Neural progenitor cell (in vitro differentiated cells): ENCODE data around the gene DIRAS1. TPM values are rescaled to one million over a fixed set of nuclear protein-coding genes. Genes with fewer than 3 reads are reported as not detected.

Experiments used
- DNase-seq: peaks from one replicate; pipeline ENCODE4 v3.0.0-alpha.2; 2016; ENCODE audit warnings: low spot score
- H2AFZ ChIP-seq: fragments of 200-600 bp; sonication (generic); replicated peaks from 2 replicates; pipeline ENCODE4 v1.6.1; 2016; ENCODE audit warnings: antibody characterized with exemption
- H3F3A ChIP-seq: fragments of 200-600 bp; sonication (generic); 2 replicates; pipeline ENCODE4 v1.6.1; 2016; ENCODE audit warnings: antibody characterized with exemption, low read depth
- H3K27ac ChIP-seq: fragments of 200-600 bp; sonication (generic); 2 replicates; pipeline ENCODE4 v1.5.1; 2016; ENCODE audit warnings: mild to moderate bottlenecking
- H3K27me3 ChIP-seq: fragments of 200-600 bp; sonication (generic); 2 replicates; pipeline ENCODE4 v1.6.1; 2016; ENCODE audit warnings: mild to moderate bottlenecking, moderate library complexity
- H3K36me3 ChIP-seq: fragments of 200-600 bp; sonication (generic); 2 replicates; pipeline ENCODE4 v1.5.1; 2016
- H3K4me1 ChIP-seq: fragments of 200-600 bp; sonication (generic); 2 replicates; pipeline ENCODE4 v1.6.1; 2016; ENCODE audit warnings: mixed run types
- H3K4me2 ChIP-seq: fragments of 200-600 bp; sonication (generic); 2 replicates; pipeline ENCODE4 v1.6.1; 2016
- H3K4me3 ChIP-seq: fragments of 200-600 bp; sonication (generic); 2 replicates; pipeline ENCODE4 v1.5.1; 2016
- H3K79me2 ChIP-seq: fragments of 200-600 bp; sonication (generic); 2 replicates; pipeline ENCODE4 v1.6.1; 2016; ENCODE audit warnings: low read depth
- H3K9ac ChIP-seq: fragments of 200-600 bp; sonication (generic); 2 replicates; pipeline ENCODE4 v1.6.1; 2016
- H3K9me3 ChIP-seq: fragments of 200-600 bp; sonication (generic); 2 replicates; pipeline ENCODE4 v1.5.1; 2016; ENCODE audit warnings: low read depth
- H4K20me1 ChIP-seq: fragments of 200-600 bp; sonication (generic); 2 replicates; pipeline ENCODE4 v1.6.1; 2016; ENCODE audit warnings: low read depth
- H3K27ac Mint-ChIP-seq: 3 replicates; pipeline ENCODE4 v1.8.0; 2021; ENCODE audit warnings: mixed read lengths
- H3K27me3 Mint-ChIP-seq: 2 replicates; pipeline ENCODE4 v1.8.0; 2022; ENCODE audit warnings: low read depth, mild to moderate bottlenecking, inconsistent platforms, moderate library complexity, mixed read lengths; ENCODE audit not compliant: insufficient read depth
- H3K36me3 Mint-ChIP-seq: 3 replicates; pipeline ENCODE4 v1.8.0; 2021; ENCODE audit warnings: mixed read lengths
- H3K4me1 Mint-ChIP-seq: 3 replicates; pipeline ENCODE4 v1.8.0; 2021; ENCODE audit warnings: mixed read lengths
- H3K4me3 Mint-ChIP-seq: 3 replicates; pipeline ENCODE4 v1.8.0; 2021; ENCODE audit warnings: mild to moderate bottlenecking, moderate library complexity, mixed read lengths
- H3K9me3 Mint-ChIP-seq: 3 replicates; pipeline ENCODE4 v1.8.0; 2020; ENCODE audit warnings: mixed read lengths
- CTCF ChIP-seq: fragments of 200-600 bp; sonication (generic); IDR thresholded peaks from 2 replicates; pipeline ENCODE4 v1.5.1; 2017; ENCODE audit warnings: antibody characterized with exemption, mild to moderate bottlenecking
- EZH2 ChIP-seq: fragments of 200-600 bp; sonication (generic); IDR thresholded peaks from 2 replicates; pipeline ENCODE4 v1.6.1; 2017; ENCODE audit warnings: antibody characterized with exemption, mild to moderate bottlenecking, moderate library complexity
- EZH2phosphoT487 ChIP-seq: fragments of 200-600 bp; sonication (generic); IDR thresholded peaks from 2 replicates; pipeline ENCODE4 v1.6.1; 2017; ENCODE audit warnings: antibody characterized with exemption
- total RNA-seq: library from RNA; depleted of rRNA; stranded (reverse); fragments of >200 nt; gene quantifications from 2 replicates; pipeline ENCODE4 v1.2.3, GENCODE V29; 2015; ENCODE audit warnings: low replicate concordance

DIRAS1 gene
- total RNA-seq, 1 donor from 2014 or later, result 2.7 TPM

GRCh38 chr19:2711875-2712205, 9.3 kb downstream of the DIRAS1 start:
- Mint-ChIP-seq H3K36me3 (peaks cover 12% of the 10 kb centered on the region), H3K4me1 (no peaks in the 10 kb centered on the region), H3K27me3 (peaks cover 8% of the 10 kb centered on the region), H3K27ac (no peak overlapping the region), H3K9me3 (peaks cover 11% of the 10 kb centered on the region), H3K4me3 (no peak overlapping the region)
- no peaks in the 10 kb centered on the region for H3F3A ChIP-seq
- no peaks in the 10 kb centered on the region for H3K36me3 ChIP-seq
- no peak for DNase-seq
- no peaks in the 10 kb centered on the region for H4K20me1 ChIP-seq
- H3K9me3 ChIP-seq, result no peaks in the 10 kb centered on the region
- H3K9ac ChIP-seq, result no peak overlapping the region
- no peak for TF ChIP-seq EZH2
- no peak overlapping the region for H3K4me3 ChIP-seq
- H3K4me2 ChIP-seq, result no peak overlapping the region
- H3K27ac ChIP-seq, result no peak overlapping the region
- no peaks in the 10 kb centered on the region for H3K79me2 ChIP-seq
- peaks cover 4% of the 10 kb centered on the region for H3K27me3 ChIP-seq
- H3K4me1 ChIP-seq, result no peaks in the 10 kb centered on the region
- no peak overlapping the region for H2AFZ ChIP-seq

- no peak for TF ChIP-seq EZH2
- H3K4me3 ChIP-seq, result no peak overlapping the region
- H3K27ac Mint-ChIP-seq, result no peak overlapping the region
Measured at GRCh38 chr19:2711172-2711874, 9.8 kb downstream of the DIRAS1 start.

GRCh38 chr19:2706251-2706650, 14.9 kb downstream of the DIRAS1 start:
- Histone ChIP-seq H3K27ac (no peak overlapping the region), H3K9me3 (no peaks in the 10 kb centered on the region), H3K36me3 (no peaks in the 10 kb centered on the region), H3K4me2 (no peak overlapping the region), H3F3A (peaks cover 13% of the 10 kb centered on the region), H3K4me1 (peaks cover 4% of the 10 kb centered on the region), H3K4me3 (no peak overlapping the region), H3K79me2 (no peaks in the 10 kb centered on the region), H3K27me3 (peaks cover 14% of the 10 kb centered on the region), H3K9ac (no peak overlapping the region), H2AFZ (no peak overlapping the region), H4K20me1 (peaks cover 2% of the 10 kb centered on the region)
- peaks cover 19% of the 10 kb centered on the region for H3K27me3 Mint-ChIP-seq
- H3K4me1 Mint-ChIP-seq, result peaks cover 8% of the 10 kb centered on the region
- H3K4me3 Mint-ChIP-seq, result no peak overlapping the region
- DNase-seq, result no peak
- no peaks in the 10 kb centered on the region for H3K9me3 Mint-ChIP-seq
- no peaks in the 10 kb centered on the region for H3K36me3 Mint-ChIP-seq
- TF ChIP-seq CTCF, result no peak
- no peak for TF ChIP-seq EZH2phosphoT487
- no peak for TF ChIP-seq EZH2
- H3K27ac Mint-ChIP-seq, result no peak overlapping the region

More at GRCh38 chr19:2711172-2711874, 9.8 kb downstream of the DIRAS1 start:
- Mint-ChIP-seq H3K4me1 (no peaks in the 10 kb centered on the region), H3K36me3 (peaks cover 10% of the 10 kb centered on the region), H3K4me3 (peak overlapping the region; percentile 48), H3K9me3 (peaks cover 11% of the 10 kb centered on the region), H3K27me3 (peaks cover 8% of the 10 kb centered on the region)
- no peak for DNase-seq
- Histone ChIP-seq H3K9ac (no peak overlapping the region), H4K20me1 (no peaks in the 10 kb centered on the region), H3K79me2 (no peaks in the 10 kb centered on the region), H2AFZ (no peak overlapping the region), H3K4me1 (no peaks in the 10 kb centered on the region), H3K27me3 (peaks cover 4% of the 10 kb centered on the region), H3K36me3 (no peaks in the 10 kb centered on the region), H3K27ac (no peak overlapping the region), H3K4me2 (no peak overlapping the region), H3F3A (no peaks in the 10 kb centered on the region), H3K9me3 (no peaks in the 10 kb centered on the region)

- TF ChIP-seq CTCF (no peak), EZH2phosphoT487 (no peak)
- Mint-ChIP-seq H3K4me1 (peaks cover 17% of the 10 kb centered on the region), H3K9me3 (no peaks in the 10 kb centered on the region), H3K4me3 (peak overlapping the region; percentile 84), H3K27me3 (peaks cover 30% of the 10 kb centered on the region), H3K27ac (no peak overlapping the region), H3K36me3 (no peaks in the 10 kb centered on the region)
- DNase-seq, result no peak
- H2AFZ ChIP-seq, result no peak overlapping the region
- H3K4me2 ChIP-seq, result no peak overlapping the region
- H4K20me1 ChIP-seq, result peaks cover 14% of the 10 kb centered on the region
- peaks cover 27% of the 10 kb centered on the region for H3K27me3 ChIP-seq
- H3K27ac ChIP-seq, result no peak overlapping the region
- H3K9me3 ChIP-seq, result no peaks in the 10 kb centered on the region
- H3K4me1 ChIP-seq, result peaks cover 4% of the 10 kb centered on the region
- H3K79me2 ChIP-seq, result no peaks in the 10 kb centered on the region
- no peaks in the 10 kb centered on the region for H3K36me3 ChIP-seq
- no peak overlapping the region for H3K4me3 ChIP-seq
- no peak overlapping the region for H3K9ac ChIP-seq
- H3F3A ChIP-seq, result peaks cover 13% of the 10 kb centered on the region
Measured at GRCh38 chr19:2703691-2704216, 17.4 kb downstream of the DIRAS1 start.
